Lung (tissue), 12 donors: ENCODE results near the gene SYTL2. TPM values are rescaled to one million over a fixed set of nuclear protein-coding genes. Genes with fewer than 3 reads are reported as not detected.

Source experiments
- ATAC-seq: fragments of 200-7000 bp; cut with Tn5 transposase; one replicate; pipeline ENCODE4 v1.9.1; 2020; ENCODE audit warnings: moderate number of reproducible peaks; ENCODE audit not compliant: insufficient read depth, low FRiP score
- DNase-seq, 3 donors: peaks; one replicate each; pipeline ENCODE4 v3.0.0-alpha.2; 2013 to 2017
- H3K27ac ChIP-seq, 2 donors: one replicate each; pipeline ENCODE4 v1.5.1; 2013; ENCODE audit warnings: mild to moderate bottlenecking in 2 of 2, moderate library complexity in 2 of 2, control low read depth in 1 of 2, inconsistent platforms in 1 of 2, low read depth in 1 of 2, low read length in 1 of 2
- H3K27me3 ChIP-seq, 3 donors: one replicate each; pipeline ENCODE4 v1.5.1; 2013; ENCODE audit warnings: low read length in 2 of 3; ENCODE audit not compliant: control insufficient read depth in 3 of 3, insufficient read depth in 3 of 3
- H3K36me3 ChIP-seq, 4 donors: one replicate each; pipeline ENCODE4 v1.5.1; 2013; ENCODE audit warnings: low read length in 4 of 4, mild to moderate bottlenecking in 1 of 4, moderate library complexity in 1 of 4; ENCODE audit not compliant: control insufficient read depth in 4 of 4, insufficient read depth in 4 of 4
- H3K4me1 ChIP-seq, 5 donors: one replicate each; pipeline ENCODE4 v1.5.1; 2013; ENCODE audit warnings: low read length in 5 of 5, mild to moderate bottlenecking in 2 of 5, moderate library complexity in 1 of 5; ENCODE audit not compliant: control insufficient read depth in 5 of 5, insufficient read depth in 5 of 5
- H3K4me3 ChIP-seq: one replicate; pipeline ENCODE4 v1.5.1; 2013; ENCODE audit warnings: mild to moderate bottlenecking, control low read depth, moderate library complexity
- H3K9ac ChIP-seq, 2 donors: one replicate each; pipeline ENCODE4 v1.5.1; 2013; ENCODE audit warnings: low read length in 2 of 2, control low read depth in 1 of 2; ENCODE audit not compliant: insufficient read depth in 1 of 2
- H3K9me3 ChIP-seq, 4 donors: one replicate each; pipeline ENCODE4 v1.5.1; 2013; ENCODE audit warnings: low read length in 3 of 4, mild to moderate bottlenecking in 1 of 4, moderate library complexity in 1 of 4; ENCODE audit not compliant: control insufficient read depth in 4 of 4, insufficient read depth in 3 of 4
- WGBS, 2 donors: extraction: QIAGEN DNeasy Blood & Tissue Kit; methylation state at CpG; one replicate each; pipeline ENCODE4 v1.1.7; 2013; 5-methylcytosine and 5-hydroxymethylcytosine counted together
- polyA plus RNA-seq, 2 donors: library from polyadenylated mRNA; stranded (reverse); fragments of 200-250 nt; gene quantifications; one replicate each; pipeline ENCODE4 v1.2.1, GENCODE V29; 2013
- total RNA-seq, 2 donors: library from RNA; depleted of rRNA in 1 of 2; stranded (reverse); fragments of >200 nt in 1 of 2; gene quantifications; one replicate each; pipeline ENCODE4 v1.2.1, GENCODE V29; 2014 to 2021
- TF ChIP-seq, protein P1 (sequence below): IDR thresholded peaks from 2 replicates; pipeline ENCODE4 v1.5.1; 2012; ENCODE audit warnings: mild to moderate bottlenecking; ENCODE audit errors: control extremely low read depth, extremely low read depth
- donor health status: control.
- donor health status: control.
- donor health status: Bipolar disorder and iron deficiency.
- donor health status: healthy.
- donor health status: DM: yes; HTN: yes; CAD: no.

The SYTL2 gene
- total and polyA plus RNA-seq, 4 donors, result 6.7 to 39.0 (median 16.5) TPM

DNA sequence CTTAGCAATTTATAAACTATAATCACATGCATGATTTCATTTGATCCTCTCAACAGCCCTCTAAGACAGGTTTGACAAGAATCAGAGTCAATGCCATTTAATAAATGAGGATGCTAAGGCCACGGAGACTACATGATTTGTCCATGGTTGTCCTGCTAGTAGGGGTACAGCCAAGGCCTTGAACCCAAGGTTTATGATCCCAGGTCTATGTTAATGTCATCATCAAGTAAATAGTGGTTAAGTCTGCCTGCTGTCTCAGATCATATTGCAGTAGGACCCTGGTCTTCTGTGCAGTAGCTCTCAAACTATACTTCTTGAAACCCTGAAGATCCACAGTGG is 17.7 kb upstream of the SYTL2 start:
- no peak overlapping the region for H3K27ac ChIP-seq
- no peaks in the 10 kb centered on the region for H3K36me3 ChIP-seq
- no peak for ATAC-seq
- H3K9me3 ChIP-seq, result no peaks in the 10 kb centered on the region
- TF ChIP-seq, protein P1, sequence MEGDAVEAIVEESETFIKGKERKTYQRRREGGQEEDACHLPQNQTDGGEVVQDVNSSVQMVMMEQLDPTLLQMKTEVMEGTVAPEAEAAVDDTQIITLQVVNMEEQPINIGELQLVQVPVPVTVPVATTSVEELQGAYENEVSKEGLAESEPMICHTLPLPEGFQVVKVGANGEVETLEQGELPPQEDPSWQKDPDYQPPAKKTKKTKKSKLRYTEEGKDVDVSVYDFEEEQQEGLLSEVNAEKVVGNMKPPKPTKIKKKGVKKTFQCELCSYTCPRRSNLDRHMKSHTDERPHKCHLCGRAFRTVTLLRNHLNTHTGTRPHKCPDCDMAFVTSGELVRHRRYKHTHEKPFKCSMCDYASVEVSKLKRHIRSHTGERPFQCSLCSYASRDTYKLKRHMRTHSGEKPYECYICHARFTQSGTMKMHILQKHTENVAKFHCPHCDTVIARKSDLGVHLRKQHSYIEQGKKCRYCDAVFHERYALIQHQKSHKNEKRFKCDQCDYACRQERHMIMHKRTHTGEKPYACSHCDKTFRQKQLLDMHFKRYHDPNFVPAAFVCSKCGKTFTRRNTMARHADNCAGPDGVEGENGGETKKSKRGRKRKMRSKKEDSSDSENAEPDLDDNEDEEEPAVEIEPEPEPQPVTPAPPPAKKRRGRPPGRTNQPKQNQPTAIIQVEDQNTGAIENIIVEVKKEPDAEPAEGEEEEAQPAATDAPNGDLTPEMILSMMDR, result no peak
- H3K4me1 ChIP-seq, result peaks cover 0 to 22% (median 12%) of the 10 kb centered on the region in 5 donors
- no peak for DNase-seq
- H3K27me3 ChIP-seq, result no peaks in the 10 kb centered on the region
- no peak overlapping the region for H3K4me3 ChIP-seq
- 85 to 86% methylated on average over 1 of the region's 1 CpG for WGBS, 2 donors
- no peak overlapping the region for H3K9ac ChIP-seq

DNA sequence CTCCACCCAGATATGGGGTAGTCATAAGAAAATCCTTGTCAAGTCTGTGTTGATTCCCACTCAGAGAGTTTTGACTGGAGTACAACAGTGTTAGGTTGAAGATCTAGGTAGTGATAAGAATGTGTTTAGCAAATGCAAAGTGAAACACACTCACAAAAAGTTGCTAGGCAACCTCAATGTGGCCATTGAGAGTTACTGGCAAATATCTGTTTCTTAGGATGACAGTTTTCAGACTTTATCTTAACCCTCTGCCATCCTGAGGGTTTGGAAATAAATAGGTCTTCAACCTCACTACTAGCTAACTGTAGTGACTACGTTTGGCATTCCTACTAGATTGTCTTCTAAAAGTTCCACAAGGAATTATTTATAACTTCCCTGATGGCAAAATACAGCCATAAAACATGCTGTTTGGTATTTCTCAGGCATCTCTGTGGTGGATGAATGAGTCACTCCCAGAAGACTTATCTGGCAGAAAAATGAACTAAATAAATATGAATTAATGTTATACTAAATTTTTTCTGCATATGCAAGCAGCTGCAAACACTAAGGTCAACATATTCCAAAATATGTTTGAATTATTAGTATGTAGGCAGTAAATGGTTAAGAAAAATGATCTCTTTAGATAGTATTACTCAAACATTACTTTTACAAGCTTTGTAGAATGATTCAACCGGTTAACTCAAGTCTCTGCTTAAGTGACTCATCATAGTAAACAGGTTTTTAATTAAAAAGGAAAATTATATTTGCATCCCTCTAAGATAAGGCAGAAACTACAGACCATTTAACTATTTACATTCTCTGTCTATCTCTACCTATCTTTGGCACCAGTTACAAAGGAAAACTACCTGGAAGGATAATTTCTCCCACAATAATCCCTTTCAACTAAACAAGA is 17.1 kb upstream of the SYTL2 start:
- WGBS, 2 donors, result 36 to 64% methylated on average over 2 of the region's 2 CpGs
- no peaks in the 10 kb centered on the region for H3K27me3 ChIP-seq
- no peak overlapping the region for H3K4me3 ChIP-seq
- DNase-seq (peak in 2 of 3 donors; percentile 60 to 67), ATAC-seq (peak; percentile 36)
- peaks cover 0 to 22% (median 12%) of the 10 kb centered on the region in 5 donors for H3K4me1 ChIP-seq
- H3K27ac ChIP-seq, result peak overlapping the region in 1 of 2 donors; percentile 66
- TF ChIP-seq, protein P1, result no peak
- no peaks in the 10 kb centered on the region for H3K36me3 ChIP-seq
- no peaks in the 10 kb centered on the region for H3K9me3 ChIP-seq
- peak overlapping the region in 1 of 2 donors; percentile 11 for H3K9ac ChIP-seq

DNA sequence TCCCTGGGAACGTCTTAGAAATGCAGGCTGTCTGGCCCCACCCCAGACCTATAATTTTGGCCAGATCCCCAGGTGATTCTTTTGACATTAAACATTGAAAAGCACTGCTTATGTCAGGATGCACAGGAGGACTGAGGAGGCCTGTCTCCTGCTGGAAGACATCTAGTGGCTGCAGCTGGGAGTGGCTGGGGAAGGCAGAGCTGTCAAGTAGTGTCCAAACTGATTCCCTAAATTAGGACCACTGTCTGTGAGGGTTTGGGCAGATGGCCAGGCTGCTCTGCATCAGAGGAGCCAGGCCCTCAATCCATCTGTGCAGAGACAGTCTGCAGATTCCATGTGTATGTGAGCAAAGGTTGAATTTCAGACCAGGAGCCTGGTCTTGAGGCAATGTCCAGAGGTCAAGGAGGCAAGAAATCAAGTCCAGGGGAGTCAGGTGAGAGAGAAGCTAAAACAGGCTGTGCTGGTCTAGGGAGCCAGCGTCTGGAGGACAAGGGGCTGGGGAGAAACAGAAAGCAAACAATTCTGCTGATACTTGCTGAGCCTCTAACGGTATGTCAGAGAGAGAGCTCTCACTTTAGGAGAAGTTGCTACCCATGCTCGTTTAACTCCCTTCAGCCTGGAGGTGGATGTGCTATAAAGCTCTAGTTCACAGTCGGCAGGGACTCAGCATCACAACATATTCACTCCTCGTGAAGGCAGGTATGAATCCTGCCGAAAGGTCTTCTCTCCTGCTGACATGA is 15.3 kb upstream of the SYTL2 start:
- TF ChIP-seq, protein P1, result no peak
- Histone ChIP-seq H3K9ac (peak overlapping the region in 1 of 2 donors; percentile 15), H3K4me3 (no peak overlapping the region), H3K4me1 (peaks cover 0 to 22% (median 14%) of the 10 kb centered on the region in 5 donors), H3K9me3 (no peaks in the 10 kb centered on the region), H3K27me3 (no peaks in the 10 kb centered on the region), H3K27ac (peak overlapping the region in 1 of 2 donors; percentile 28), H3K36me3 (no peaks in the 10 kb centered on the region)
- ATAC-seq, result no peak
- 65 to 80% methylated on average over 7 of the region's 7 CpGs for WGBS, 2 donors
- DNase-seq, result peak; percentile 48 to 62 (median 52)
